ENCODE measurements around the gene LANCL3.

GRCh38 chrX:37659047-37659446 lies 87.6 kb downstream of the LANCL3 start:
- TF ChIP-seq CTCF (IDR thresholded peaks at IDR 0.05; ENCODE audit: poor library complexity) (no peak), EZH2 (IDR thresholded peaks at IDR 0.05; ENCODE audit: borderline replicate concordance) (no peak)

Measured in hepatocyte (in vitro differentiated cells).